ENCODE measurements around the gene BCL7B.

GRCh38 chr7:73496626-73497025 is 60.9 kb downstream of the BCL7B start:
- TF ChIP-seq CEBPB (IDR thresholded peaks at IDR 0.05; ENCODE audit: low read depth, low read length) (no peak), POLR2A (IDR thresholded peaks at IDR 0.05; ENCODE audit: low read depth, low read length) (no peak), RAD21 (IDR thresholded peaks at IDR 0.05; ENCODE audit: low read length) (no peak), FOS (IDR thresholded peaks at IDR 0.05; ENCODE audit: low read depth, low read length) (no peak), MXI1 (IDR thresholded peaks at IDR 0.05; ENCODE audit: borderline replicate concordance, low read depth, low read length) (no peak), SMC3 (IDR thresholded peaks at IDR 0.05; ENCODE audit: low read depth, low read length) (no peak), RFX5 (IDR thresholded peaks at IDR 0.05; ENCODE audit: low read depth, low read length) (no peak), CHD1 (IDR thresholded peaks at IDR 0.05; ENCODE audit: low read depth, low read length) (no peak)
- TF ChIP-seq, protein P1, sequence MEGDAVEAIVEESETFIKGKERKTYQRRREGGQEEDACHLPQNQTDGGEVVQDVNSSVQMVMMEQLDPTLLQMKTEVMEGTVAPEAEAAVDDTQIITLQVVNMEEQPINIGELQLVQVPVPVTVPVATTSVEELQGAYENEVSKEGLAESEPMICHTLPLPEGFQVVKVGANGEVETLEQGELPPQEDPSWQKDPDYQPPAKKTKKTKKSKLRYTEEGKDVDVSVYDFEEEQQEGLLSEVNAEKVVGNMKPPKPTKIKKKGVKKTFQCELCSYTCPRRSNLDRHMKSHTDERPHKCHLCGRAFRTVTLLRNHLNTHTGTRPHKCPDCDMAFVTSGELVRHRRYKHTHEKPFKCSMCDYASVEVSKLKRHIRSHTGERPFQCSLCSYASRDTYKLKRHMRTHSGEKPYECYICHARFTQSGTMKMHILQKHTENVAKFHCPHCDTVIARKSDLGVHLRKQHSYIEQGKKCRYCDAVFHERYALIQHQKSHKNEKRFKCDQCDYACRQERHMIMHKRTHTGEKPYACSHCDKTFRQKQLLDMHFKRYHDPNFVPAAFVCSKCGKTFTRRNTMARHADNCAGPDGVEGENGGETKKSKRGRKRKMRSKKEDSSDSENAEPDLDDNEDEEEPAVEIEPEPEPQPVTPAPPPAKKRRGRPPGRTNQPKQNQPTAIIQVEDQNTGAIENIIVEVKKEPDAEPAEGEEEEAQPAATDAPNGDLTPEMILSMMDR (conservative IDR thresholded peaks at IDR 0.05; ENCODE audit: low read depth, low read length): no peak
